ENCODE data around the gene USP34. TPM values are rescaled to one million over a fixed set of nuclear protein-coding genes. Genes with fewer than 3 reads are reported as not detected.
"Not testable (repeated sequence)": the region's sequence is repeated elsewhere in the genome, so short reads cannot be mapped to it uniquely, and the experiment has no call there.

Gene USP34
- polyA plus RNA-seq, 12 donors = 67.8 to 125 (median 88.7) TPM; not detected in 1

DNA sequence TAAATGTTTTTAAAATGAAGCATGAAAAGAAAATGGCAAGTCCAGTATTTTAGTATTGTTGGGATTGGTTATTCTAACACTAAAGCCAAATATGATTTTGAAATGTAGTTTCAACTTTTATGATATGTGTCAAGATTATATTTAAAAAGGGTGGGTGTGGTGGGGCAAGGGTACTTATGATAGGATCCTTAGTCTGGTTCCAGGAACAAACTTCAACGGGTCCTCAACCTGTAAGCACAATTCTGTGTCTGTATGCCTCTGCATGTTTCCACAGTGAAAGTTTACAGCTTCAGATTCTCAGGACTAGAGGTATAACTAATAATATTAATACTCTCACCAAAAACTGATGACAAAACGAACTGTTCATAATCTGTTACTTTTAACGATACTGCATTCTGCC lies 5.8 kb downstream of the USP34 start:
- DNase-seq = no peak

GRCh38 chr2:61463769-61464475 lies 7.0 kb downstream of the USP34 start:
- DNase-seq = no peak

DNA sequence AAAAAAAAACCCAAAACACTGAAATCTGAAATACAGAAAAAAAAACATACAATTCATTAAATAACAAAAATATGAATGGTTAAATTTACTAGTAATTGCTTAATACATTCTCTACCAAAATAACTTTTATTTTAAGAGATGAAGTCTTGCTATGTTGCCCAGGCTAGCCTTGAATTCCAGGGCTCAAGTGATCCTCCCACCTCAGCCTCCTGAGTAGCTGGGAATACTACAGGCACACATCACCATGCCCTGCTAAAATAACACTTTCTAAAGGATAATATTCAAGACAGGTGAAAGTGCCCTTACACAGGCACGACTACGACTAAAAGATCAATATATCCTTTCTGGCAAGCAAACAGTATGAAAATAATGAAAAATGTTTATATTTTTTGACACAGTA lies 9.5 kb downstream of the USP34 start:
- no peak for DNase-seq

GRCh38 chr2:61460163-61460562 lies 10.7 kb downstream of the USP34 start:
- no peak for DNase-seq

DNA sequence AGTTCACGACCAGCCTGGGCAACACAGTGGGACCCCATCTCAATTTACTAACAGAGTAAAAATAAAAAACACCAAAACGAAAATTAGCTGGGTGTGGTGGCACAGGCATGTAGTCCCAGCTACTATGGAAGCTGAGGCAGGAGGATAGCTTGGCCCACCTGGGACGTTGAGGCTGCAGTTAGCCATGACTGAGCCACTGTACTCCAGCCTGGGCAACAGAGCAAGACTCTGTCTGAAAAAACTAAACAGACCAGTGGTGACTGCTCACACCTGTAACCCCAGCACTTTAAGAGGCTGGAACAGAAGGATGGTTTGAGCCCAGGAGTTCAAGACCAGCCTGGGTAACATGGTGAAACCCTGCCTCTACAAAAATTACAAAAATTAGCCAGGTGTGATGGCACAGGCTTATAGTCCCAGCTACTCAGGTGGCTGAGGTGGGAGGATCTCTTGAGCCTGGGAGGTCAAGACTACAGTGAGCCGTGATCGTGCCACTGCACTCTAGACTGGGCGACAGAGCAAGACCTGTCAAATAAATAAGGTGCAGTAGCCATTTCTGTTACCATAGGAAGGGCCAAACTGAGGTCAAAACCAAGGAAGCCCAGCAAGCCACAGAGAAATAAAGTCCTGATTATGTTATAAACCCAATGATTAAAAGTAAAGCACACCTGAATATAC lies 14.0 kb downstream of the USP34 start:
- no peak for DNase-seq

- no peak for DNase-seq
Observed at GRCh38 chr2:61456070-61456745, 14.7 kb downstream of the USP34 start.

- not testable (repeated sequence) for DNase-seq
Observed at GRCh38 chr2:61454972-61455371, 15.9 kb downstream of the USP34 start.

DNA sequence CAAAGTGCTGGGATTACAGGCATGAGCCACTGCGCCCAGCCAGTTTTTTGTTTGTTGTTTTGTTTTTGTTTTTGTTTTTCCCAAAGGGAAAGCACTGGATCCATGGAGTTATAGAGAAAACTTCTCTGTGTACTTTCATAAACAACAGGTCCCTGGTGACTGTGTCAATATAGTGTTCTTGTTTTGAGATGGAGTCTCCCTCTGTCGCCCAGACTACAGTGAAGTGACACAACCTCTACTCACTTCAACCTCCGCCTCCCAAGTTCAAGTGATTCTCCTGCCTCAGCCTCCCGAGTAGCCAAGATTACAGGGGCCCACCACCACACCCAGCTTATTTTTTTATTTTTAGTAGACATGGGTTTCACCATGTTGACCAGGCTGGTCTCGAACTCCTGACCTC lies 16.5 kb downstream of the USP34 start:
- DNase-seq = no peak

GRCh38 chr2:61452392-61452791 lies 18.5 kb downstream of the USP34 start:
- no peak for DNase-seq

DNA sequence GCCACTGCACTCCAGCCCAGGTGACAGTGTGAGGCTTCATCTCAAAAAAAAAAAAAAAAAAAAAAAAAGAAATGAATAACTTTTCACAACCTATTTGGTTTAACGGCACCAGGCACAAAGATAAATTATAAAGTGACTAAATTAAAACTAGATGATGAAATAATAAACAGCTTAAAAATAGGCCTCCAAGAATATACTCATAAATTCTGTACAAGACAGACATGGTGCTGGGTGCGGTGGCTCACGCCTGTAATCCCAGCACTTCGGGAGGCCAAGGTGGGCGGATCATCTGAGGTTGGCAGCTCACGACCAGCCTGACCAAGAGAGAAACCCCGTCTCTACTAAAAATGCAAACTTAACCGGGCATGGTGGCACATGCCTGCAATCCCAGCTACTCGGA lies 19.7 kb downstream of the USP34 start:
- no peak for DNase-seq

DNA sequence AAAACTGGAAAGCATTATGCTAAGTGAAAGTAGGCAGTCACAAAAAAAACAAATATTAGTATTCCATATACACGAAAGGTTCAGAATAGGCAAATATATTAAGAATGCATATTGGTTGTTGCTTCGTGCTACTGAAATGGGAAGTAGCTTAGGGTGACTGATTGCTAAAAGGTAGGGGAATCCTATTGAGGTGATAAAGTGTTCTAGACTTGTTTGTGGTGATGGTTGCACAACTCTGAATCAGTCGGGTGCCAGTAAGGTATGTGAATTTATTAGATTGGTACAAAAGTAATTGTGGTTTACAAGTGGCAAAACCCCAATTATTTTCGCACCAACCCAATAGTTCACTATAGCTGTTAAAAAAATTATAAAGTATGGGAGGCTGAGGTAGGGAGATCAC lies 20.7 kb downstream of the USP34 start:
- DNase-seq = no peak

GRCh38 chr2:61448229-61448628 lies 22.7 kb downstream of the USP34 start:
- no peak for DNase-seq

DNA sequence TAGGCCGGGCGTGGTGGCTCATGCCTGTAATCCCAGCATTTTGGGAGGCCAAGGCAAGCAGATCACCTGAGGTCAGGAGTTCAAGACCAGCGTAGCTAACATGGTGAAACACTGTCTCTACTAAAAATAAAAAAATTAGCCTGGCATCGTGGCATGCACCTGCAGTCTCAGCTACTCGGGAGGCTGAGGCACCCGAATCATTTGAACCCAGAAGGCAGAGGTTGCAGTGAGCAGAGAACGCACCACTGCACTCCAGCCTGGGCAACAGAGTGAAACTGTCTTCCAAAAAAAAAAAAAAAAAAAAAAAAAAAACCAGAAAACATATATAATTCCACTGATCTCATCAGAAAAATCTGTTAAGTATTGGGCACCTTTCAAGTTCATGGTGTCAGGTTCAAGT lies 23.9 kb downstream of the USP34 start:
- DNase-seq = not testable (repeated sequence)

DNA sequence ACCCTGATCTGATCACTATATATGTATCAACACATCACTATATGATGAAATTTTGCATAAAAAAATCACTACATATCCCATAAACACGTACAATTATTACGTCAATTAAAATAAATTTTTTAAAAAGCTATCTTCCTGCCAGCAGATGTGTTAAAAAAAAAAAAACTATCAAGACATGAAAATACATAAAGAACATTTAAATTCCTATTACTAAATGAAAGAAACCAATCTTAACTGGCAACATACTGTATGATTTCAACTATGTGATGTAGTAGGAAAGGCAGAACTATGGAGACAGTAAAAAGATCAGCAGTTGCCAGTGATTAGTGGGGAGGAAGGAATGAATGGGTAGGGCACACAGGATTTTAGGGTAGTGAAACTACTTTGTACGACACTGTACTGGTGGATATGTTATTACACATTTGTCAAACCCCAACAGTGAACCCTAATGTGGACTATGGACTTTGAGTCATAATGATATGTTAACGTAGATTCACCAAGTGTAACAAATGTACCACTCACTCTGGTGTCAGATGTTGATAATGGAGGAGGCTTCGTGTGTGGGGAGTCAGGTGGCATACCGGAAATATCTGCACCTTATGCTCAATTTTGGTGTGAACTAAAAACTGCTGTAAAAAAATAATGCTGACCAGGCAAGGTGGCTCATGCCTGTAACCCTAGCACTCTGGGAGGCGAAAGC lies 27.4 kb downstream of the USP34 start:
- DNase-seq = no peak

GRCh38 chr2:61439241-61440002 lies 31.5 kb downstream of the USP34 start:
- DNase-seq = no peak

DNA sequence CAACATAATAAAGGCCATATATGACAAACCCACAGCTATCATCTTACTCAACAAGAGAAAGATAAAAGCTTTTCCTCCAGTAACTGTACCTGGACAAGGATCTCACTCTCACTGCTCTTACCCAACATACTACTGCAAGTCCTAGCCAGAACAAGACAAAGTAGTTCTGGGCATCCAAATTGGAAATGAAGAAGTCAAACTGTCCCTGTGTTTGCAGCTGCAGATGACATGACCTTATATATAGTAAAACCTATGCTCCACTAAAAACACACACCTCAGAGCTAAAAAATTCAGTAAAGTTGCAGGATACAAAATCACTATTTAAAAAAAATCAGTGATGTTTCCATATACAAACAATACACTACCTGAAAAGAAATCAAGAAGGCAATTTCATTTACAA lies 32.2 kb downstream of the USP34 start:
- DNase-seq = no peak

DNA sequence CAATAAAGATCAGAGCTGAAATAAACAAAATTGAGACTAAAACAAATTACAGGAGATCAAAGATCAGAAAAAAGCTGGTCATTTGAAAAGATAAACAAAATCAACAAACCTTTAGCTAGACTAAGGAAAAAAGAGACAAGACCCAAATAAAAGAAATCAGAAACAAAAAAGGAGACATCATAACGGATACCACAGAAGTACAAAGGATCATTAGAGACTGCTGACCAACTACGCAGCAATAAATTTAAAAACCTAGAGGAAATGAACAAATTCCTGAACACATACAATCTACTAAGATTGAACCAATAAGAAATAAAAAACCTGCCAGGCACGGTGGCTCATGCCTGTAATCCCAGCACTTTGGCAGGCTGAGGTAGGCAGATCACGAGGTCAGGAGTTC lies 33.7 kb downstream of the USP34 start:
- no peak for DNase-seq

DNA sequence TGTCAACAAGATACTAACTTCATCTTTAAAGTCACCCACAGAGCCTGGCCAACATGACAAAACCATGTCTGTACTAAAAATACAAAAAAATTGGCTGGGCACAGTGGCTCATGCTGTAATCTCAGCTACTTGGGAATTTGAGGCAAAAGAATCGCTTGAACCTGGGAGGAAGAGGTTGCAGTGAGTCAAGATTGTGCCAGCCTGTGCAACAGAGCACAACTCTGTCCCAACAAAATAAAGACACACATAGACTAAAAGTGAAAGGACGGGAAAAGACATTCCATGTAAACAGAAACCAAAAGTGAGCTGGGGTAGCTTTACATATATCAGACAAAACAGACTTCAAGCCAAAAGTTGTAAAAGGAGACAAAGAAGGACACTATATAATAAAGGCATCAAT lies 34.8 kb downstream of the USP34 start:
- no peak for DNase-seq

DNA sequence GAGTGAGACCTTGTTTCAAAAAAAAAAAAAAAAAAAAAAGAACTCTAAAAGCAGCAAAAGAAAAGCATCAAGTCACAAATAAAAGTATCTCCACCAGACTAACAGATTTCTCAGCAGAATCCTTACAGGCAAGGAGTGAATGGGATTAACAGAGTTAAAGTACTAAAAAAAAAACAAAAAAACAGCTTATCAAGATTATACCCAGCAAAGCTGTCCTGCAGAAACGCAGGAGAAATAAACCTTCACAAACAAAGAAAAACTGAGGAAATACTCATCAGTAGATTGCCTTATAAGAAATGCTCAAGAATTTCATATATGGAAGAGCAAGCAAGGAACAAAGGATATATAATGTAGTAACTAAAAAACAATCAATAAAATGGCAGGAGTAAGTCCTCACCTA lies 35.6 kb downstream of the USP34 start:
- DNase-seq = no peak

DNA sequence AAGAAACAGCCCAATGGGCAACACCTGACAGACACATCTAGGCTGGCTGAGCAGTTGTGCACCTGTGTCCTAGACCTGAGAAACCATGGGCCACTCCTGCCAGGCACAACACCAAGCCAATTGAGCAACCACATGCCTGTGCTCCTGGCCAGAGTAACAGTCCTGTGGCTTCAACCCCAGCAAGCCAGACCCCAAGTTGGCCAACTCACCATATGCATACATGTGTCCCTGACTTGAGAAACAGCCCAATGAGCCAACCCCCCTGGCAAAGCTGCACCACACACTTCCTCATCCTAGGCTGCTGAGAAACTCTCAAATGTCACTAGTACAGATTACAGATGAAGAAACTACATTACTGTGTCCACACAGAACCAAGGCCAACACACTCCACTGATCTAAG lies 36.6 kb downstream of the USP34 start:
- no peak for DNase-seq

DNA sequence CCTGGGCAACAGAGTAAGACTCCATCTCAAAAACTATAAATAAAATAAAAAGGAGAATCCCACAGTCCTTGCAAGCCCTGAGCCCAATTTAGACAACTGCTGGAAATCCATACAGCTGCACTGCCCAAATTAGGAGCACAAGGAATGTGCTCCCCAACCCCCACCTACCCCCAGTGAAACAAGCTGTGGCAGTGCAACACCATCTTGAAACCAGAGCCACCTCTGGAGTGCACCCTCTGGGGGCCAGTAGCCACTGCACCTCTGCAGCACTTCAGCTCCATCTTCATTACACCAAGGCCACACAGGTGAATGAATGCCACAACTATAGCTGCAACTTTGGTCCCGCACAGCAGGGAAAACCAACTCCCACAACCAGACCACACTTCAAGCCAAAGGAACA lies 37.3 kb downstream of the USP34 start:
- no peak for DNase-seq

DNA sequence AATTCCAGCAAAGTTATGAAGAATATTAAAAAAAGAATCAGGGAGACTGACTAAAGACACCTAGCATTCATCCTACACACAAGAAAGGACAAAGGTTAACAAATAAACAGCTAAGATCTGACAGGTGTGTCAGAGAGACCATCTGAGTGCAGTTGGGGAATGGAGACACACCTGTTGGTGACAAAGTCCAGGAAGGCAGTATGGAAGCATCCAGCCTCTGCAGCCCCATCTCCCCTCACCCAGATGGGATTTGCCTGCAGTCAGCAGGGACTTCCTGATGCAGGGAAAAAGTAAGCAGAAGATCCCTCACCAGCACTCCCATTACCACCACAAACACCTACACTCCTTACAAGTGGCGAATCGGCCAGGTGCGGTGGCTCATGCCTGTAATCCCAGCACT lies 37.9 kb downstream of the USP34 start:
- DNase-seq = no peak

Data from muscle of arm (tissue), 12 donors.